Liver (tissue), 9 donors: ENCODE data around the gene OR1F1. TPM values are rescaled to one million over a fixed set of nuclear protein-coding genes. Genes with fewer than 3 reads are reported as not detected.

Experiments used
- DNase-seq: peaks from one replicate; pipeline ENCODE4 v3.0.0-alpha.2; 2017; ENCODE audit warnings: low spot score
- H3K27ac ChIP-seq, 2 donors: one replicate each; pipeline ENCODE4 v1.7.0; 2013; ENCODE audit warnings: inconsistent platforms in 2 of 2, low read length in 2 of 2, control low read depth in 1 of 2, low read depth in 1 of 2, mild to moderate bottlenecking in 1 of 2
- H3K27me3 ChIP-seq, 4 donors: one replicate each; pipeline versions ENCODE4 v1.6.1 to v1.7.0; 2013; ENCODE audit warnings: low read length in 3 of 4, inconsistent platforms in 1 of 4, mild to moderate bottlenecking in 1 of 4, moderate library complexity in 1 of 4; ENCODE audit not compliant: control insufficient read depth in 4 of 4, insufficient read depth in 4 of 4
- H3K36me3 ChIP-seq, 4 donors: one replicate each; pipeline versions ENCODE4 v1.6.1 to v1.7.0; 2013; ENCODE audit warnings: low read length in 3 of 4, mild to moderate bottlenecking in 3 of 4, low read depth in 1 of 4, moderate library complexity in 1 of 4; ENCODE audit not compliant: control insufficient read depth in 4 of 4, insufficient read depth in 3 of 4
- H3K4me1 ChIP-seq, 4 donors: one replicate each; pipeline versions ENCODE4 v1.6.1 to v1.7.0; 2013; ENCODE audit warnings: low read length in 3 of 4, mild to moderate bottlenecking in 3 of 4, moderate library complexity in 1 of 4; ENCODE audit not compliant: control insufficient read depth in 4 of 4, insufficient read depth in 4 of 4
- H3K4me3 ChIP-seq, 3 donors: one replicate each; pipeline versions ENCODE4 v1.6.1 to v1.7.0; 2013; ENCODE audit warnings: low read length in 3 of 3, control low read depth in 1 of 3, low read depth in 1 of 3, mild to moderate bottlenecking in 1 of 3
- H3K9ac ChIP-seq, 2 donors: one replicate each; pipeline ENCODE4 v1.7.0; 2013; ENCODE audit warnings: low read length in 2 of 2, mild to moderate bottlenecking in 2 of 2, moderate library complexity in 2 of 2, control low read depth in 1 of 2, low read depth in 1 of 2
- H3K9me3 ChIP-seq, 4 donors: one replicate each; pipeline versions ENCODE4 v1.6.1 to v1.7.0; 2013; ENCODE audit warnings: low read length in 3 of 4; ENCODE audit not compliant: control insufficient read depth in 4 of 4
- CTCF ChIP-seq: fragments of 150-350 bp; IDR thresholded peaks from 2 replicates; pipeline ENCODE4 v1.5.1; 2017; ENCODE audit warnings: improper control_type of control experiment, low read depth, low read length; ENCODE audit not compliant: missing input control
- EGR1 ChIP-seq, 2 donors: IDR thresholded peaks; 2 replicates each; pipeline ENCODE4 v1.6.1; 2016 to 2018; ENCODE audit warnings: antibody characterized with exemption in 2 of 2, low read depth in 2 of 2
- FOXA1 ChIP-seq: IDR thresholded peaks from 2 replicates; pipeline ENCODE4 v1.6.1; 2016; ENCODE audit warnings: antibody characterized with exemption
- FOXA2 ChIP-seq: IDR thresholded peaks from 2 replicates; pipeline ENCODE4 v1.6.1; 2016; ENCODE audit warnings: antibody characterized with exemption
- GABPA ChIP-seq, 2 donors: IDR thresholded peaks in 1 of 2; conservative IDR thresholded peaks in 1 of 2; 2 replicates each; pipeline ENCODE4 v1.6.1; 2016; ENCODE audit warnings: antibody characterized with exemption in 2 of 2, mild to moderate bottlenecking in 1 of 2, moderate library complexity in 1 of 2
- HNF4A ChIP-seq, 2 donors: conservative IDR thresholded peaks; 2 replicates each; pipeline ENCODE4 v1.6.1; 2016; ENCODE audit warnings: antibody characterized with exemption in 2 of 2, mild to moderate bottlenecking in 2 of 2
- HNF4G ChIP-seq: IDR thresholded peaks from 2 replicates; pipeline ENCODE4 v1.6.1; 2016; ENCODE audit warnings: antibody characterized with exemption
- JUND ChIP-seq, 2 donors: IDR thresholded peaks; 2 replicates each; pipeline ENCODE4 v1.6.1; 2016; ENCODE audit warnings: antibody characterized with exemption in 2 of 2
- NR2F2 ChIP-seq: IDR thresholded peaks from 2 replicates; pipeline ENCODE4 v1.6.1; 2016; ENCODE audit warnings: antibody characterized with exemption
- RAD21 ChIP-seq, 2 donors: IDR thresholded peaks; 2 replicates each; pipeline ENCODE4 v1.6.1; 2016; ENCODE audit warnings: antibody characterized with exemption in 2 of 2, mild to moderate bottlenecking in 2 of 2
- RXRA ChIP-seq, 2 donors: IDR thresholded peaks; 2 replicates each; pipeline ENCODE4 v1.6.1; 2017 to 2018; ENCODE audit warnings: antibody characterized with exemption in 2 of 2, mild to moderate bottlenecking in 1 of 2
- SP1 ChIP-seq: IDR thresholded peaks from 2 replicates; pipeline ENCODE4 v1.6.1; 2018; ENCODE audit warnings: antibody characterized with exemption, mild to moderate bottlenecking
- TAF1 ChIP-seq: conservative IDR thresholded peaks from 2 replicates; pipeline ENCODE4 v1.6.1; 2016; ENCODE audit warnings: antibody characterized with exemption, mild to moderate bottlenecking
- YY1 ChIP-seq: IDR thresholded peaks from 2 replicates; pipeline ENCODE4 v1.6.1; 2016; ENCODE audit warnings: antibody characterized with exemption, mild to moderate bottlenecking
- ZBTB33 ChIP-seq: IDR thresholded peaks from 2 replicates; pipeline ENCODE4 v1.6.1; 2016; ENCODE audit warnings: antibody characterized with exemption
- WGBS: extraction: QIAGEN DNeasy Blood & Tissue Kit; methylation state at CpG from one replicate; pipeline ENCODE4 v1.1.7; 2013; 5-methylcytosine and 5-hydroxymethylcytosine counted together
- polyA plus RNA-seq, 2 donors: library from polyadenylated mRNA; stranded (reverse) in 1 of 2; unstranded in 1 of 2; fragments of 200-250 nt in 1 of 2; fragments of >200 nt in 1 of 2; fragmentation: Nextera tagmentation in 1 of 2; extraction: Ambion mirVana in 1 of 2; gene quantifications; one replicate each; pipeline versions ENCODE4 v1.2.1 to v1.2.3, GENCODE V29; 2013 to 2015
- total RNA-seq, 2 donors: library from RNA; depleted of rRNA; stranded (reverse); fragments of >200 nt; gene quantifications; one replicate each; pipeline ENCODE4 v1.2.3, GENCODE V29; 2014
- TF ChIP-seq, protein P1 (sequence below): IDR thresholded peaks from 2 replicates; pipeline ENCODE4 v1.6.1; 2016; ENCODE audit warnings: antibody characterized with exemption
- TF ChIP-seq, protein P2 (sequence below): IDR thresholded peaks from 2 replicates; pipeline ENCODE4 v1.6.1; 2016; ENCODE audit warnings: antibody characterized with exemption, mild to moderate bottlenecking
- TF ChIP-seq, protein P3 (sequence below): IDR thresholded peaks from 2 replicates; pipeline ENCODE4 v1.6.1; 2016; ENCODE audit warnings: antibody characterized with exemption
- donor health status: healthy.
- donor health status: healthy.
- donor health status: healthy.
- donor health status: healthy.
- donor health status: healthy.

OR1F1 gene
- total and polyA plus RNA-seq, 4 donors: not detected

DNA sequence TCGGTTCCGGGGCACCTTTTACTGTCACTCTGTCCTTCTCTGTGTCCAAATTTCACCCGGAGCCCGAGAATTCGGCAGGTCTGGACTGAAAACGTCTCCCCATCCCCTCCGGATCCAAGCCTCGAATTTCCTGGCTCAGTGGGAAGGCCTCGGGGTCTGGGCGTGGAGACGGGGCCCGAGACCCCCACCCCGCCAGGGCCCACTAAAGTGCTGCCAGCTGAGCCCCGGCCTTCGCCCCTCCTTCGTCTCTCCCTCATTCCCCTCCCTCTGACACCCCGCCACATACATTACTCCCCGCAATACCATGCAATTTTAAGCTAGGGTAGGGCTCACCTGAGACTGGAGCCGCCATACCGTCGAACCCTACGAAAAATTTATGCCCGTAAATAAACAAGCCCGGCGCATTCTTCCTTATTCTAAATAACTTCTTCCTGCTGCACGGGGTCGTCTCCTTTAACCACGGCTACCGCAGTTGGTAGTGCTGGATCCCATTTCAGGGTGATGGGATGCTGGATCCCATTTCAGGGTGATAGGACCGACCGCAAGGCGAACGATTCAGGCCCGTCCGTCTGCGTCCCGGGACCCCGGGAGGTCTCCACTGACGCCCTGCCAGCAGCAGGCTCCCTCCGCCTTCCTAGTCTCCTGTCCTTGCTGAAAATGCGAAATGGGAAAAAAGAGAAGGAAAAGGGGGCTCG is 4.4 kb upstream of the OR1F1 start:
- Histone ChIP-seq H3K27ac (no peak overlapping the region), H3K4me1 (peaks cover 4 to 10% (median 6%) of the 10 kb centered on the region in 4 donors), H3K36me3 (no peaks in the 10 kb centered on the region), H3K4me3 (peak overlapping the region in 1 of 3 donors; percentile 17), H3K9me3 (peaks cover 2 to 6% (median 4%) of the 10 kb centered on the region in 4 donors), H3K9ac (no peak overlapping the region), H3K27me3 (peaks cover 2 to 18% (median 12%) of the 10 kb centered on the region in 4 donors)
- TF ChIP-seq ZBTB33: no peak
- no peak for TF ChIP-seq YY1
- no peak for TF ChIP-seq HNF4A (conservative IDR thresholded peaks at IDR 0.05)
- no peak for TF ChIP-seq RAD21 (IDR thresholded peaks at IDR 0.05)
- TF ChIP-seq NR2F2: no peak
- no peak for TF ChIP-seq TAF1
- TF ChIP-seq GABPA (IDR thresholded peaks at IDR 0.05 in 1 of 2, conservative IDR thresholded peaks at IDR 0.05 in 1 of 2): no peak
- TF ChIP-seq, protein P1, sequence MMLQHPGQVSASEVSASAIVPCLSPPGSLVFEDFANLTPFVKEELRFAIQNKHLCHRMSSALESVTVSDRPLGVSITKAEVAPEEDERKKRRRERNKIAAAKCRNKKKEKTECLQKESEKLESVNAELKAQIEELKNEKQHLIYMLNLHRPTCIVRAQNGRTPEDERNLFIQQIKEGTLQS: no peak
- 7% methylated on average over 42 of the region's 42 CpGs for WGBS
- no peak for DNase-seq

DNA sequence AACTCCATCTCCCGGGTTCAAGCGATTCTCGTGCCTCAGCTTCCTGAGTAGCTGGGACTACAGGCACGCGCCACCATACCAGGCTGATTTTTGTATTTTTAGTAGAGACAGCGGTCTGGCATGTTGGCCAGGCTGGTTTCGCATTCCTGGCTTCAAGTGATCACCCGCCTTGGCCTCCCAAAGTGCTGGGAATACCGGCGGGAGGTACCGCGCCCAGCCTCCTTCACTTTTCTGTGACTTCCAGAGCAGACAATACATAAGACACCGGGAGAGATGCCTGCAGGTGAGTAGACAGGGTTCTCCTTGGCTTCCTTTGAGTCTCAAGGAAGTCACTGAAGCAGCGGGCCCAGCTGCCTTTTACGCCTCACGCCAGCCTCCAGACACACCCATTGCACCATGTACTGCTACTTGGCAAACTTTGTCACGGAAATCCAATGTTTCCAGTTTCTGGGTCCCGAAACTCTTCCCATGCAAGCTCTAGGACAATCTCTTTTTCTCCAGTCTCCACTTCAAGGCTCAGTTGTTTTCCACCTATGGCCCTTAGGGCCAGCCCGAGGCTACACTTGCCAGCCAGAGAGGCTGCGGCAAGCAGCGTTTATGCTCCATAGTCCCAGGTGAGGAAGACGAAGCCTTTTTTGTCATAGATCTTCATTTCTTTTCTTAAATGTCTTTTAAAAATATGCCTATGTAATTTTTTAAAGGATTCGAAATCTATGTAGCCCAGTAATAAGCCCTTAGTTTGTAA is 886 bp upstream of the OR1F1 start:
- peaks cover 2 to 13% (median 3%) of the 10 kb centered on the region in 4 donors for H3K9me3 ChIP-seq
- H3K27ac ChIP-seq: no peak overlapping the region
- H3K27me3 ChIP-seq: peaks cover 2 to 19% (median 11%) of the 10 kb centered on the region in 4 donors
- H3K9ac ChIP-seq: no peak overlapping the region
- peaks cover 5 to 17% (median 9%) of the 10 kb centered on the region in 4 donors for H3K4me1 ChIP-seq
- 74% methylated on average over 23 of the region's 23 CpGs for WGBS
- DNase-seq: no peak
- no peak for TF ChIP-seq YY1
- no peak for TF ChIP-seq RXRA (IDR thresholded peaks at IDR 0.05)
- no peak for TF ChIP-seq HNF4G
- TF ChIP-seq NR2F2: no peak
- H3K36me3 ChIP-seq: no peaks in the 10 kb centered on the region
- no peak overlapping the region for H3K4me3 ChIP-seq

- Histone ChIP-seq H3K9ac (no peak overlapping the region), H3K4me3 (peak overlapping the region in 1 of 3 donors; percentile 2), H3K4me1 (peaks cover 0 to 11% (median 3%) of the 10 kb centered on the region in 4 donors), H3K27me3 (peaks cover 6 to 19% (median 9%) of the 10 kb centered on the region in 4 donors), H3K27ac (no peak overlapping the region), H3K9me3 (peaks cover 2 to 13% (median 3%) of the 10 kb centered on the region in 4 donors), H3K36me3 (no peaks in the 10 kb centered on the region)
- TF ChIP-seq SP1: no peak
- TF ChIP-seq CTCF: no peak
- TF ChIP-seq, protein P1: no peak
- TF ChIP-seq, protein P2, sequence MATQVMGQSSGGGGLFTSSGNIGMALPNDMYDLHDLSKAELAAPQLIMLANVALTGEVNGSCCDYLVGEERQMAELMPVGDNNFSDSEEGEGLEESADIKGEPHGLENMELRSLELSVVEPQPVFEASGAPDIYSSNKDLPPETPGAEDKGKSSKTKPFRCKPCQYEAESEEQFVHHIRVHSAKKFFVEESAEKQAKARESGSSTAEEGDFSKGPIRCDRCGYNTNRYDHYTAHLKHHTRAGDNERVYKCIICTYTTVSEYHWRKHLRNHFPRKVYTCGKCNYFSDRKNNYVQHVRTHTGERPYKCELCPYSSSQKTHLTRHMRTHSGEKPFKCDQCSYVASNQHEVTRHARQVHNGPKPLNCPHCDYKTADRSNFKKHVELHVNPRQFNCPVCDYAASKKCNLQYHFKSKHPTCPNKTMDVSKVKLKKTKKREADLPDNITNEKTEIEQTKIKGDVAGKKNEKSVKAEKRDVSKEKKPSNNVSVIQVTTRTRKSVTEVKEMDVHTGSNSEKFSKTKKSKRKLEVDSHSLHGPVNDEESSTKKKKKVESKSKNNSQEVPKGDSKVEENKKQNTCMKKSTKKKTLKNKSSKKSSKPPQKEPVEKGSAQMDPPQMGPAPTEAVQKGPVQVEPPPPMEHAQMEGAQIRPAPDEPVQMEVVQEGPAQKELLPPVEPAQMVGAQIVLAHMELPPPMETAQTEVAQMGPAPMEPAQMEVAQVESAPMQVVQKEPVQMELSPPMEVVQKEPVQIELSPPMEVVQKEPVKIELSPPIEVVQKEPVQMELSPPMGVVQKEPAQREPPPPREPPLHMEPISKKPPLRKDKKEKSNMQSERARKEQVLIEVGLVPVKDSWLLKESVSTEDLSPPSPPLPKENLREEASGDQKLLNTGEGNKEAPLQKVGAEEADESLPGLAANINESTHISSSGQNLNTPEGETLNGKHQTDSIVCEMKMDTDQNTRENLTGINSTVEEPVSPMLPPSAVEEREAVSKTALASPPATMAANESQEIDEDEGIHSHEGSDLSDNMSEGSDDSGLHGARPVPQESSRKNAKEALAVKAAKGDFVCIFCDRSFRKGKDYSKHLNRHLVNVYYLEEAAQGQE: no peak
- TF ChIP-seq NR2F2: no peak
- no peak for TF ChIP-seq JUND (IDR thresholded peaks at IDR 0.05)
- TF ChIP-seq RXRA (IDR thresholded peaks at IDR 0.05): no peak
- TF ChIP-seq TAF1: no peak
- TF ChIP-seq, protein P3, sequence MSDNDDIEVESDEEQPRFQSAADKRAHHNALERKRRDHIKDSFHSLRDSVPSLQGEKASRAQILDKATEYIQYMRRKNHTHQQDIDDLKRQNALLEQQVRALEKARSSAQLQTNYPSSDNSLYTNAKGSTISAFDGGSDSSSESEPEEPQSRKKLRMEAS: no peak
- no peak for TF ChIP-seq FOXA1
- TF ChIP-seq HNF4G: no peak
- no peak for TF ChIP-seq EGR1 (IDR thresholded peaks at IDR 0.05; ENCODE audit: low read depth in 2 of 2)
- no peak for TF ChIP-seq FOXA2
- TF ChIP-seq HNF4A (conservative IDR thresholded peaks at IDR 0.05): no peak
- no peak for TF ChIP-seq RAD21 (IDR thresholded peaks at IDR 0.05)
- no peak for TF ChIP-seq YY1
- 2% methylated on average over 13 of the region's 13 CpGs for WGBS
- no peak for DNase-seq
Observed at GRCh38 chr16:3188675-3188924, 596 bp downstream of the OR1F1 start.
